Stimulated activated CD4-positive, alpha-beta T cell treated with anti-CD3 and anti-CD28 coated beads, Interleukin-15, amount 100 ng/mL, for 48 hours (primary cell): ENCODE data around the gene ARHGAP44.
A peak's percentile ranks its signal among the peaks of the same experiment; 100 is the strongest.

Source experiments
- DNase-seq, 2 donors: peaks; one replicate each; pipeline ENCODE4 v3.0.0-alpha.2; 2020; ENCODE audit warnings: low read depth in 2 of 2

ARHGAP44 gene

GRCh38 chr17:12994341-12995074, 205.2 kb downstream of the ARHGAP44 start:
- no peak for DNase-seq

GRCh38 chr17:12995106-12995895, 206.0 kb downstream of the ARHGAP44 start:
- DNase-seq = no peak

GRCh38 chr17:12995896-12996295, 206.6 kb downstream of the ARHGAP44 start:
- DNase-seq = no peak

GRCh38 chr17:12996357-12996756, 207.1 kb downstream of the ARHGAP44 start:
- DNase-seq = no peak

GRCh38 chr17:12996941-12997340, 207.6 kb downstream of the ARHGAP44 start:
- no peak for DNase-seq

GRCh38 chr17:12998461-12998860, 209.2 kb downstream of the ARHGAP44 start:
- no peak for DNase-seq

- no peak for DNase-seq
These were observed 209.6 kb downstream of the ARHGAP44 start for GRCh38 chr17:12998874-12999273.

- no peak for DNase-seq
These were observed 211.3 kb downstream of the ARHGAP44 start for GRCh38 chr17:13000561-13000960.

GRCh38 chr17:13001991-13002615, 212.8 kb downstream of the ARHGAP44 start:
- DNase-seq = no peak

GRCh38 chr17:13002761-13003453, 213.6 kb downstream of the ARHGAP44 start:
- DNase-seq = peak in 1 of 2 donors; percentile 20

GRCh38 chr17:13003454-13003851, 214.2 kb downstream of the ARHGAP44 start:
- DNase-seq = no peak

- DNase-seq = no peak
These were observed 214.6 kb downstream of the ARHGAP44 start for GRCh38 chr17:13003927-13004326.

- DNase-seq = no peak
These were observed 215.0 kb downstream of the ARHGAP44 start for GRCh38 chr17:13004336-13004735.

- DNase-seq = no peak
These were observed 216.2 kb downstream of the ARHGAP44 start for GRCh38 chr17:13005530-13005929.

GRCh38 chr17:13008461-13008860, 219.2 kb downstream of the ARHGAP44 start:
- DNase-seq = no peak

GRCh38 chr17:13010959-13011358, 221.7 kb downstream of the ARHGAP44 start:
- no peak for DNase-seq

- no peak for DNase-seq
These were observed 225.5 kb downstream of the ARHGAP44 start for GRCh38 chr17:13014801-13015200.

GRCh38 chr17:13016881-13017654, 227.8 kb downstream of the ARHGAP44 start:
- peak in 1 of 2 donors; percentile 4 for DNase-seq

GRCh38 chr17:13017655-13018459, 228.6 kb downstream of the ARHGAP44 start, which contains the start of gene ELAC2:
TSS of gene ELAC2 (minus strand) at chr17:13018027. CDS start at chr17:13017947, 80 bp downstream.
- peak; percentile 95 to 96 for DNase-seq

- no peak for DNase-seq
These were observed 234.7 kb downstream of the ARHGAP44 start for GRCh38 chr17:13024016-13024415.
